Naive B cell (primary cell): ENCODE measurements around the gene METTL4. TPM values are rescaled to one million over a fixed set of nuclear protein-coding genes. Genes with fewer than 3 reads are reported as not detected.
"Not testable (repeated sequence)": the region's sequence is repeated elsewhere in the genome, so short reads cannot be mapped to it uniquely, and the experiment has no call there.

Experiments
- ATAC-seq, 2 donors: fragments of 150-1000 bp; cut with Tn5 transposase; 2 replicates each; pipeline ENCODE4 v1.10.0; 2021; ENCODE audit warnings: low read depth in 2 of 2, mild to moderate bottlenecking in 2 of 2, moderate library complexity in 2 of 2
- DNase-seq: peaks from one replicate; pipeline ENCODE4 v3.0.0; 2022
- H3K27ac Mint-ChIP-seq, 6 donors: one replicate each; pipeline ENCODE4 v1.8.0; 2020 to 2022; ENCODE audit warnings: mild to moderate bottlenecking in 6 of 6, mixed read lengths in 6 of 6, moderate library complexity in 5 of 6, inconsistent platforms in 2 of 6
- H3K27me3 Mint-ChIP-seq, 3 donors: one replicate each; pipeline ENCODE4 v1.8.0; 2021 to 2022; ENCODE audit warnings: mixed read lengths in 3 of 3, mild to moderate bottlenecking in 1 of 3
- H3K36me3 Mint-ChIP-seq, 2 donors: one replicate each; pipeline ENCODE4 v1.8.0; 2020 to 2022; ENCODE audit warnings: mixed read lengths in 2 of 2, inconsistent platforms in 1 of 2, mild to moderate bottlenecking in 1 of 2
- H3K4me1 Mint-ChIP-seq, 3 donors: one replicate each; pipeline ENCODE4 v1.8.0; 2020 to 2022; ENCODE audit warnings: mixed read lengths in 3 of 3, inconsistent platforms in 1 of 3, mild to moderate bottlenecking in 1 of 3, moderate library complexity in 1 of 3
- H3K4me3 Mint-ChIP-seq, 8 donors: one replicate each; pipeline ENCODE4 v1.8.0; 2020 to 2022; ENCODE audit warnings: mild to moderate bottlenecking in 8 of 8, mixed read lengths in 8 of 8, moderate library complexity in 8 of 8, inconsistent platforms in 2 of 8
- H3K9me3 Mint-ChIP-seq, 7 donors: one replicate each; pipeline ENCODE4 v1.8.0; 2020 to 2022; ENCODE audit warnings: mixed read lengths in 7 of 7, mild to moderate bottlenecking in 5 of 7, inconsistent platforms in 2 of 7, moderate library complexity in 1 of 7
- polyA plus RNA-seq, 6 donors: library from polyadenylated mRNA; unstranded; fragments of 300-500 nt; fragmentation: Illumina TruSeq; gene quantifications; one replicate each; pipeline ENCODE4 v1.2.3, GENCODE V29; 2021; ENCODE audit warnings: low read depth in 6 of 6

Gene METTL4
- polyA plus RNA-seq, 6 donors from 2014 or later, result 4.0 to 18.0 (median 15.5) TPM

GRCh38 chr18:2532797-2533196, 38.5 kb downstream of the METTL4 start:
- peaks cover 0 to 17% (median 6%) of the 10 kb centered on the region in 7 donors for H3K9me3 Mint-ChIP-seq
- no peak overlapping the region for H3K4me3 Mint-ChIP-seq
- DNase-seq (no peak), ATAC-seq (no peak)
- H3K4me1 Mint-ChIP-seq, result peaks cover 28 to 34% (median 33%) of the 10 kb centered on the region in 3 donors
- no peaks in the 10 kb centered on the region for H3K27me3 Mint-ChIP-seq
- H3K27ac Mint-ChIP-seq, result peak overlapping the region in 1 of 6 donors; percentile 9
- H3K36me3 Mint-ChIP-seq, result peaks cover 0 to 15% of the 10 kb centered on the region in 2 donors

GRCh38 chr18:2531751-2532150, 39.6 kb downstream of the METTL4 start:
- Mint-ChIP-seq H3K27me3 (no peaks in the 10 kb centered on the region), H3K9me3 (peaks cover 0 to 17% (median 6%) of the 10 kb centered on the region in 7 donors), H3K36me3 (peaks cover 0 to 15% of the 10 kb centered on the region in 2 donors), H3K4me1 (peaks cover 28 to 34% (median 33%) of the 10 kb centered on the region in 3 donors), H3K4me3 (no peak overlapping the region), H3K27ac (no peak overlapping the region)
- ATAC-seq (no peak), DNase-seq (no peak)

- no peak for ATAC-seq
- H3K36me3 Mint-ChIP-seq, result peaks cover 0 to 15% of the 10 kb centered on the region in 2 donors
These were observed 42.2 kb downstream of the METTL4 start for GRCh38 chr18:2529154-2529553.

DNA sequence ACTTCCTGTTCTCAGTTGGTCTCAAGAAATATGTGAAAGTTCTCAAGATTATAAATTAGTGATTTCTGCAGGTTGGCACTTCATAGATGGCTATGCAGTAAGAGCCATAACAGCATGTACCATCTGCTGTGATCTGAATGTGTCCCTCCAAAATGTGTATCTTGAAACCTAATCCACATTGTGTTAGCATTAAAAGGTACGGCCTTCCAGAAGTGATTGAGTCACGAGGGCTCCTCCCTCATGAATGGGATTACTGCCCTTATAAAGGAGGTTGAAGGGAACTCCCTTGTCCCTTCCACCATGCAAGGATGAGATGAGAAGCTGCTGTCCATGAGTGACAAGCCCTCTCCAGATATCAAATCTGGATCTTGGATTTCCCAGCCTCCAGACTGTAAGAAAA, 45.0 kb downstream of the METTL4 start:
- DNase-seq, result no peak
- Mint-ChIP-seq H3K36me3 (peaks cover 0 to 5% of the 10 kb centered on the region in 2 donors), H3K4me1 (peaks cover 0 to 13% (median 13%) of the 10 kb centered on the region in 3 donors), H3K4me3 (no peak overlapping the region), H3K27ac (no peak overlapping the region), H3K27me3 (peaks cover 0 to 11% (median 0%) of the 10 kb centered on the region in 3 donors), H3K9me3 (peaks cover 0 to 5% (median 0%) of the 10 kb centered on the region in 7 donors)
- ATAC-seq, result no peak

More at GRCh38 chr18:2529154-2529553, 42.2 kb downstream of the METTL4 start:
- Mint-ChIP-seq H3K27me3 (no peaks in the 10 kb centered on the region), H3K4me1 (peaks cover 5 to 12% (median 11%) of the 10 kb centered on the region in 3 donors), H3K9me3 (peaks cover 0 to 17% (median 6%) of the 10 kb centered on the region in 7 donors), H3K27ac (peak overlapping the region in 1 of 6 donors; percentile 7), H3K4me3 (no peak overlapping the region)
- DNase-seq, result no peak

- H3K27me3 Mint-ChIP-seq, result peaks cover 0 to 11% (median 0%) of the 10 kb centered on the region in 3 donors
- H3K4me1 Mint-ChIP-seq, DNase-seq, H3K27ac Mint-ChIP-seq, H3K9me3 Mint-ChIP-seq, ATAC-seq, H3K4me3 Mint-ChIP-seq, H3K36me3 Mint-ChIP-seq: not testable (repeated sequence)
These were observed 46.5 kb downstream of the METTL4 start for GRCh38 chr18:2524794-2525198.

GRCh38 chr18:2522112-2522511, 49.2 kb downstream of the METTL4 start:
- ATAC-seq (no peak), DNase-seq (no peak)
- peak overlapping the region in 2 of 6 donors; percentile 11 to 85 for H3K27ac Mint-ChIP-seq
- peaks cover 0 to 6% (median 5%) of the 10 kb centered on the region in 3 donors for H3K4me1 Mint-ChIP-seq
- no peak overlapping the region for H3K4me3 Mint-ChIP-seq
- no peaks in the 10 kb centered on the region for H3K36me3 Mint-ChIP-seq
- H3K9me3 Mint-ChIP-seq, result peaks cover 0 to 2% (median 0%) of the 10 kb centered on the region in 7 donors
- peaks cover 0 to 11% (median 0%) of the 10 kb centered on the region in 3 donors for H3K27me3 Mint-ChIP-seq

DNA sequence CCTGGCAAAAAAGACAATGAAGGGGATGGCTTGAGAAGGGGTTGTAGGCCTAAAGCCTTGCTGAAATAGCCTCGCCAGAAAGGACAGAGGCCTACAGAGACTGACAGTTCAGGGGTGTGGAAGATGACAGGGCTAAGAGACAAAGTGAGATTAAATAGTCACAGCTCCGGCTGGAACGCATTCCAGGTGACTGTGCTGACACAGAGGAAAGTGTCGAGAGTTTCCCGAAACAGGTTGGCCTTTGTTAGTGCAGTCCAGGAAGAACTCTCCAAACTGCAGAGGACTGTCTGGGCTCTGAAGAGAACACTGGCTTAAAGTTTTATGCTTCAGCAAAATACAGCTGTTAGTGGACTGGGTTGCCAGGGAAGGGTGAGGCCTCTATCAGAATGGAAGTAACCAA, 52.8 kb downstream of the METTL4 start:
- Mint-ChIP-seq H3K9me3 (peaks cover 0 to 9% (median 2%) of the 10 kb centered on the region in 7 donors), H3K36me3 (no peaks in the 10 kb centered on the region), H3K4me3 (no peak overlapping the region), H3K27ac (peak overlapping the region in 1 of 6 donors; percentile 77), H3K27me3 (peaks cover 0 to 11% (median 0%) of the 10 kb centered on the region in 3 donors), H3K4me1 (peaks cover 10 to 21% (median 19%) of the 10 kb centered on the region in 3 donors)
- DNase-seq, result no peak
- ATAC-seq, result no peak

- Mint-ChIP-seq H3K36me3 (no peaks in the 10 kb centered on the region), H3K9me3 (peaks cover 0 to 9% (median 0%) of the 10 kb centered on the region in 7 donors), H3K4me1 (peaks cover 10 to 15% (median 14%) of the 10 kb centered on the region in 3 donors), H3K27ac (peak overlapping the region in 3 of 6 donors; percentile 39 to 77 (median 71)), H3K27me3 (peaks cover 0 to 6% (median 0%) of the 10 kb centered on the region in 3 donors), H3K4me3 (peak overlapping the region in 1 of 8 donors; percentile 8)
- ATAC-seq, result peak; percentile 63 to 73
- peak; percentile 14 for DNase-seq
These were observed 55.2 kb downstream of the METTL4 start for GRCh38 chr18:2515908-2516625.

GRCh38 chr18:2515171-2515787, 56.0 kb downstream of the METTL4 start:
- ATAC-seq (no peak), DNase-seq (no peak)
- peaks cover 0 to 11% (median 0%) of the 10 kb centered on the region in 3 donors for H3K27me3 Mint-ChIP-seq
- H3K27ac Mint-ChIP-seq, result peak overlapping the region in 5 of 6 donors; percentile 4 to 71 (median 26)
- H3K4me1 Mint-ChIP-seq, result peaks cover 10 to 15% (median 14%) of the 10 kb centered on the region in 3 donors
- H3K4me3 Mint-ChIP-seq, result peak overlapping the region in 1 of 8 donors; percentile 1
- no peaks in the 10 kb centered on the region for H3K36me3 Mint-ChIP-seq
- H3K9me3 Mint-ChIP-seq, result peaks cover 0 to 9% (median 0%) of the 10 kb centered on the region in 7 donors

- H3K27me3 Mint-ChIP-seq, result peaks cover 0 to 11% (median 0%) of the 10 kb centered on the region in 3 donors
- no peaks in the 10 kb centered on the region for H3K36me3 Mint-ChIP-seq
These were observed 57.7 kb downstream of the METTL4 start for GRCh38 chr18:2513616-2514015.

GRCh38 chr18:2512059-2512458, 59.2 kb downstream of the METTL4 start:
- no peak overlapping the region for H3K4me3 Mint-ChIP-seq
- peaks cover 0 to 11% (median 0%) of the 10 kb centered on the region in 3 donors for H3K27me3 Mint-ChIP-seq
- ATAC-seq (no peak), DNase-seq (no peak)
- no peaks in the 10 kb centered on the region for H3K36me3 Mint-ChIP-seq
- peaks cover 10 to 15% (median 14%) of the 10 kb centered on the region in 3 donors for H3K4me1 Mint-ChIP-seq
- peak overlapping the region in 1 of 6 donors; percentile 73 for H3K27ac Mint-ChIP-seq
- peaks cover 0 to 9% (median 0%) of the 10 kb centered on the region in 7 donors for H3K9me3 Mint-ChIP-seq

More at GRCh38 chr18:2513616-2514015, 57.7 kb downstream of the METTL4 start:
- Mint-ChIP-seq H3K4me1 (peaks cover 10 to 15% (median 14%) of the 10 kb centered on the region in 3 donors), H3K9me3 (peaks cover 0 to 9% (median 0%) of the 10 kb centered on the region in 7 donors), H3K4me3 (no peak overlapping the region), H3K27ac (no peak overlapping the region)
- ATAC-seq, result no peak
- DNase-seq, result no peak

- Mint-ChIP-seq H3K4me3 (no peak overlapping the region), H3K36me3 (no peaks in the 10 kb centered on the region), H3K27me3 (peaks cover 0 to 11% (median 0%) of the 10 kb centered on the region in 3 donors), H3K9me3 (peaks cover 0 to 9% (median 0%) of the 10 kb centered on the region in 7 donors), H3K27ac (no peak overlapping the region), H3K4me1 (peaks cover 10 to 14% (median 14%) of the 10 kb centered on the region in 3 donors)
- no peak for DNase-seq
- no peak for ATAC-seq
These were observed 59.9 kb downstream of the METTL4 start for GRCh38 chr18:2511451-2511850.

GRCh38 chr18:2510416-2510815, 60.9 kb downstream of the METTL4 start:
- H3K4me1 Mint-ChIP-seq, result peaks cover 4 to 5% (median 4%) of the 10 kb centered on the region in 3 donors
- H3K36me3 Mint-ChIP-seq, result no peaks in the 10 kb centered on the region
- peaks cover 0 to under 1% (median 0%) of the 10 kb centered on the region in 7 donors for H3K9me3 Mint-ChIP-seq
- peaks cover 0 to 11% (median 0%) of the 10 kb centered on the region in 3 donors for H3K27me3 Mint-ChIP-seq
- no peak overlapping the region for H3K4me3 Mint-ChIP-seq
- no peak for ATAC-seq
- H3K27ac Mint-ChIP-seq, result no peak overlapping the region
- DNase-seq, result no peak
